ENCODE data around the gene COL27A1.

GRCh38 chr9:114198249-114199040 is 43.1 kb downstream of the COL27A1 start:
- no peak for TF ChIP-seq REST (tag by site-specific recombination; IDR thresholded peaks at IDR 0.05)
- TF ChIP-seq MZF1 (tag by site-specific recombination; IDR thresholded peaks at IDR 0.05; ENCODE audit: borderline replicate concordance), result no peak
- TF ChIP-seq CTCF (tag by site-specific recombination; IDR thresholded peaks at IDR 0.05), result no peak
- TF ChIP-seq ZNF324 (tag by site-specific recombination; IDR thresholded peaks at IDR 0.05), result no peak
- TF ChIP-seq ZNF426 (tag by site-specific recombination; IDR thresholded peaks at IDR 0.05), result no peak
- no peak for TF ChIP-seq ZNF175 (tag by site-specific recombination; IDR thresholded peaks at IDR 0.05)
- no peak for TF ChIP-seq ZNF776 (tag by site-specific recombination; IDR thresholded peaks at IDR 0.05; ENCODE audit: borderline replicate concordance)
- TF ChIP-seq ZNF670 (tag by site-specific recombination; IDR thresholded peaks at IDR 0.05; ENCODE audit: low read depth), result no peak
- TF ChIP-seq ZNF26 (tag by site-specific recombination; IDR thresholded peaks at IDR 0.05), result no peak

All from HEK293 (cell line).